Measurements from ENCODE around the gene CS.

CS gene

GRCh38 chr12:56242986-56243385 lies 57.1 kb downstream of the CS start:
- no peak for DNase-seq

GRCh38 chr12:56241424-56242303 lies 58.5 kb downstream of the CS start:
- DNase-seq: no peak

GRCh38 chr12:56237552-56237951 lies 62.6 kb downstream of the CS start:
- no peak for DNase-seq

GRCh38 chr12:56236985-56237384 lies 63.1 kb downstream of the CS start:
- DNase-seq: no peak

GRCh38 chr12:56236091-56236490 lies 64.0 kb downstream of the CS start:
- no peak for DNase-seq

GRCh38 chr12:56234746-56235436 lies 65.2 kb downstream of the CS start:
- DNase-seq: no peak

- no peak for DNase-seq
Measured at GRCh38 chr12:56231184-56231582, 68.9 kb downstream of the CS start.

GRCh38 chr12:56230432-56231183 lies 69.5 kb downstream of the CS start:
- no peak for DNase-seq

- DNase-seq: no peak
Measured at GRCh38 chr12:56229916-56230431, 70.2 kb downstream of the CS start, which contains the start of gene SLC39A5. Gene SLC39A5, plus strand, starts transcription at chr12:56230051. Its CDS starts 1,224 bp downstream, at chr12:56231275.

GRCh38 chr12:56229082-56229481 lies 71.0 kb downstream of the CS start:
- no peak for DNase-seq

GRCh38 chr12:56224954-56225353 lies 75.2 kb downstream of the CS start:
- no peak for DNase-seq

GRCh38 chr12:56224102-56224701 lies 75.9 kb downstream of the CS start, which contains the start of gene NABP2:
Gene NABP2, plus strand, starts transcription at chr12:56224342. Its CDS starts 515 bp downstream, at chr12:56224857.
- DNase-seq: peak; percentile 74 to 90 (median 82)

GRCh38 chr12:56223571-56224101 lies 76.5 kb downstream of the CS start:
- DNase-seq: no peak

GRCh38 chr12:56222531-56222895 lies 77.6 kb downstream of the CS start:
- no peak for DNase-seq

GRCh38 chr12:56221757-56222530 lies 78.2 kb downstream of the CS start, which contains the start of gene RNF41:
Gene RNF41, minus strand, starts transcription at chr12:56221922. Its CDS starts 7,875 bp downstream, at chr12:56214047.
- DNase-seq: peak; percentile 73 to 83 (median 80)

Data from activated CD4-positive, CD25-positive, alpha-beta regulatory T cell (primary cell).